Measurements from ENCODE around the gene CNTN4.

DNA sequence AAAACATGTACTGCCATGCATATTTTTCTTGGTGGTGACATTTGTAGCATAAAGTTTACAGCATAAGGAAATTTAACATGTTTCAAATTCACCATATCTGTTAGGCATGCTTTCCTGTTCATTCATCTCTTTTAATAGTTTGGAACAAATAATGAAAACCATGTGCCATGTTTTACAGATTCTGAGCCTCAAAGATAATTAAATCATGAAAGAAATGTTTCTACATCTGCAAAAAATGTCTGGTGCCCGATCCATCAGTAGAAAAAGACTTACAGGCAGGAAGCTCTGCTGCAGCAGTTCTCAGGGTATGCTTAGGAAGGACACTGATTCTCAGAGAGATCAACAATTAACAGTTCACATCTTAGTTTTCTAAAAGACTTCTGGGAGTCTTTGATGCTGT lies 695.3 kb downstream of the CNTN4 start:
- no peak for TF ChIP-seq POLR2A (IDR thresholded peaks at IDR 0.05)
- TF ChIP-seq, protein P1, sequence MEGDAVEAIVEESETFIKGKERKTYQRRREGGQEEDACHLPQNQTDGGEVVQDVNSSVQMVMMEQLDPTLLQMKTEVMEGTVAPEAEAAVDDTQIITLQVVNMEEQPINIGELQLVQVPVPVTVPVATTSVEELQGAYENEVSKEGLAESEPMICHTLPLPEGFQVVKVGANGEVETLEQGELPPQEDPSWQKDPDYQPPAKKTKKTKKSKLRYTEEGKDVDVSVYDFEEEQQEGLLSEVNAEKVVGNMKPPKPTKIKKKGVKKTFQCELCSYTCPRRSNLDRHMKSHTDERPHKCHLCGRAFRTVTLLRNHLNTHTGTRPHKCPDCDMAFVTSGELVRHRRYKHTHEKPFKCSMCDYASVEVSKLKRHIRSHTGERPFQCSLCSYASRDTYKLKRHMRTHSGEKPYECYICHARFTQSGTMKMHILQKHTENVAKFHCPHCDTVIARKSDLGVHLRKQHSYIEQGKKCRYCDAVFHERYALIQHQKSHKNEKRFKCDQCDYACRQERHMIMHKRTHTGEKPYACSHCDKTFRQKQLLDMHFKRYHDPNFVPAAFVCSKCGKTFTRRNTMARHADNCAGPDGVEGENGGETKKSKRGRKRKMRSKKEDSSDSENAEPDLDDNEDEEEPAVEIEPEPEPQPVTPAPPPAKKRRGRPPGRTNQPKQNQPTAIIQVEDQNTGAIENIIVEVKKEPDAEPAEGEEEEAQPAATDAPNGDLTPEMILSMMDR (IDR thresholded peaks at IDR 0.05) = no peak

Data from breast epithelium (tissue), 3 donors.